Breast epithelium (tissue), 4 donors: ENCODE results near the gene INTS1. TPM values are rescaled to one million over a fixed set of nuclear protein-coding genes. Genes with fewer than 3 reads are reported as not detected.

ENCODE experiments used
- DNase-seq, 2 donors: peaks; one replicate each; pipeline ENCODE4 v3.0.0-alpha.2; 2019; ENCODE audit warnings: low spot score in 2 of 2
- H3K27ac ChIP-seq, 2 donors: fragments of 200-600 bp; sonication (generic) in 1 of 2; one replicate each; pipeline ENCODE4 v1.5.1; 2016 to 2019; ENCODE audit warnings: mild to moderate bottlenecking in 1 of 2
- H3K27me3 ChIP-seq, 2 donors: fragments of 200-600 bp; sonication (generic) in 1 of 2; one replicate each; pipeline versions ENCODE4 v1.5.1 to v1.6.0; 2017 to 2019; ENCODE audit warnings: control low read depth in 1 of 2, mild to moderate bottlenecking in 1 of 2
- H3K36me3 ChIP-seq: fragments of 200-600 bp; one replicate; pipeline ENCODE4 v1.5.1; 2019
- H3K4me1 ChIP-seq, 2 donors: fragments of 200-600 bp; sonication (generic); one replicate each; pipeline ENCODE4 v1.5.1; 2016 to 2019; ENCODE audit warnings: control low read depth in 1 of 2
- H3K4me3 ChIP-seq, 3 donors: fragments of 200-600 bp; sonication (generic); 1 replicate in 2 of 3; 2 replicates in 1 of 3; pipeline ENCODE4 v1.5.1; 2016 to 2019; ENCODE audit warnings: mild to moderate bottlenecking in 3 of 3, moderate library complexity in 2 of 3
- H3K9me3 ChIP-seq, 2 donors: fragments of 200-600 bp; sonication (generic) in 1 of 2; one replicate each; pipeline ENCODE4 v1.5.1; 2016 to 2019; ENCODE audit warnings: control low read depth in 1 of 2
- CTCF ChIP-seq, 3 donors: fragments of 450-650 bp; IDR thresholded peaks; one replicate each; pipeline ENCODE4 v1.5.1; 2016 to 2017; ENCODE audit warnings: antibody characterized with exemption in 3 of 3, mild to moderate bottlenecking in 3 of 3, moderate library complexity in 3 of 3
- POLR2A ChIP-seq: fragments of 450-650 bp; IDR thresholded peaks from one replicate; pipeline ENCODE4 v1.6.1; 2016; ENCODE audit warnings: antibody characterized with exemption, mild to moderate bottlenecking, moderate library complexity
- POLR2AphosphoS5 ChIP-seq, 3 donors: sonication (generic); formaldehyde crosslinking; IDR thresholded peaks; one replicate each; pipeline ENCODE4 v1.6.1; 2017; ENCODE audit warnings: antibody characterized with exemption in 3 of 3
- intact Hi-C: fragments of 100-400 bp; cut with DNase I; formaldehyde crosslinking; loops from one replicate; pipeline ENCODE4 v1.15.1; 2023; ENCODE audit warnings: low total_unique reads
- total RNA-seq, 3 donors: library from RNA; depleted of rRNA; stranded (reverse); fragments of >200 nt; gene quantifications; one replicate each; pipeline ENCODE4 v1.1.0, GENCODE V29; 2016

INTS1 gene
- total RNA-seq, 3 donors from 2014 or later: 27.5 to 32.1 (median 27.7) TPM

- H3K4me1 ChIP-seq: no peaks in the 10 kb centered on the region
- intact Hi-C loops: loop anchor here (5.0 kb wide), 1 partner anchor 207 kb away; the partner anchor contains the start of gene UNCX
- H3K27ac ChIP-seq: no peak overlapping the region
- no peak for DNase-seq
- TF ChIP-seq CTCF (IDR thresholded peaks at IDR 0.05): no peak
- TF ChIP-seq POLR2A: no peak
- TF ChIP-seq POLR2AphosphoS5 (IDR thresholded peaks at IDR 0.05): no peak
- H3K36me3 ChIP-seq: no peaks in the 10 kb centered on the region
- H3K9me3 ChIP-seq: no peaks in the 10 kb centered on the region
- H3K4me3 ChIP-seq: no peak overlapping the region
- no peaks in the 10 kb centered on the region for H3K27me3 ChIP-seq
These were observed 65.4 kb downstream of the INTS1 start for GRCh38 chr7:1438821-1439220.

GRCh38 chr7:1438208-1438607 is 66.0 kb downstream of the INTS1 start:
- no peak overlapping the region for H3K4me3 ChIP-seq
- no peaks in the 10 kb centered on the region for H3K27me3 ChIP-seq
- H3K4me1 ChIP-seq: no peaks in the 10 kb centered on the region
- intact Hi-C loops: loop anchor here (5.0 kb wide), 1 partner anchor 206 kb away; the partner anchor contains the start of gene UNCX
- H3K9me3 ChIP-seq: no peaks in the 10 kb centered on the region
- no peak for DNase-seq
- H3K27ac ChIP-seq: no peak overlapping the region
- no peak for TF ChIP-seq POLR2A
- TF ChIP-seq POLR2AphosphoS5 (IDR thresholded peaks at IDR 0.05): no peak
- TF ChIP-seq CTCF (IDR thresholded peaks at IDR 0.05): no peak
- H3K36me3 ChIP-seq: no peaks in the 10 kb centered on the region

- DNase-seq: no peak
- Histone ChIP-seq H3K36me3 (no peaks in the 10 kb centered on the region), H3K4me1 (no peaks in the 10 kb centered on the region), H3K9me3 (no peaks in the 10 kb centered on the region), H3K27ac (no peak overlapping the region), H3K4me3 (no peak overlapping the region), H3K27me3 (peaks cover 0 to under 1% of the 10 kb centered on the region in 2 donors)
- TF ChIP-seq CTCF (IDR thresholded peaks at IDR 0.05): no peak
- no peak for TF ChIP-seq POLR2A
- no peak for TF ChIP-seq POLR2AphosphoS5 (IDR thresholded peaks at IDR 0.05)
- intact Hi-C loops: loop anchor here (5.0 kb wide), 1 partner anchor 205 kb away; the partner anchor contains the start of gene UNCX
These were observed 66.9 kb downstream of the INTS1 start for GRCh38 chr7:1437155-1437880.

- H3K4me3 ChIP-seq: no peak overlapping the region
- H3K36me3 ChIP-seq: no peaks in the 10 kb centered on the region
- no peak overlapping the region for H3K27ac ChIP-seq
- H3K4me1 ChIP-seq: no peaks in the 10 kb centered on the region
- TF ChIP-seq POLR2A (no peak), CTCF (IDR thresholded peaks at IDR 0.05) (no peak), POLR2AphosphoS5 (IDR thresholded peaks at IDR 0.05) (no peak)
- no peaks in the 10 kb centered on the region for H3K9me3 ChIP-seq
- H3K27me3 ChIP-seq: peaks cover 0 to 6% of the 10 kb centered on the region in 2 donors
- intact Hi-C loops: loop anchor here (5.0 kb wide), 1 partner anchor 204 kb away; the partner anchor contains the start of gene UNCX
- DNase-seq: no peak
These were observed 67.6 kb downstream of the INTS1 start for GRCh38 chr7:1436608-1437007.
